HepG2 (cell line): Measurements from ENCODE around the gene MISP3. TPM values are rescaled to one million over a fixed set of nuclear protein-coding genes. Genes with fewer than 3 reads are reported as not detected.

Experiments
- AGO2 ChIP-seq: fragments of 200-400 bp; formaldehyde crosslinking; optimal IDR thresholded peaks from 2 replicates; pipeline ENCODE3; 2017; ENCODE audit warnings: mild to moderate bottlenecking, low read depth, low read length, moderate library complexity
- CBFB ChIP-seq: sonication (generic); formaldehyde crosslinking; IDR thresholded peaks from 2 replicates; pipeline ENCODE4 v1.4.0; 2020; ENCODE audit warnings: missing genetic modification reagents
- MED1 ChIP-seq: sonication (generic); formaldehyde crosslinking; IDR thresholded peaks from 2 replicates; pipeline ENCODE4 v1.4.0; 2020; ENCODE audit warnings: missing genetic modification reagents
- NR2F2 ChIP-seq: IDR thresholded peaks from 2 replicates; pipeline ENCODE4 v1.6.1; 2012; ENCODE audit warnings: low read depth, inconsistent platforms, borderline replicate concordance
- POLR2G ChIP-seq: fragments of 200-400 bp; formaldehyde crosslinking; IDR thresholded peaks from 2 replicates; pipeline ENCODE4 v1.6.1; 2018; ENCODE audit warnings: mild to moderate bottlenecking, low read depth, low read length, moderate library complexity
- THAP11 ChIP-seq: IDR thresholded peaks from 2 replicates; pipeline ENCODE4 v1.6.1; 2016; ENCODE audit warnings: missing biosample characterization, missing genetic modification reagents
- ZNF235 ChIP-seq: sonication (generic); formaldehyde crosslinking; IDR thresholded peaks from 2 replicates; pipeline ENCODE4 v1.8.1; 2023; ENCODE audit warnings: mild to moderate bottlenecking, missing genetic modification reagents, borderline replicate concordance
- ZNF589 ChIP-seq: sonication (generic); formaldehyde crosslinking; conservative IDR thresholded peaks from 2 replicates; pipeline ENCODE4 v1.8.0; 2022; ENCODE audit warnings: mild to moderate bottlenecking, moderate library complexity, missing genetic modification reagents
- ZNF749 ChIP-seq: sonication (generic); formaldehyde crosslinking; IDR thresholded peaks from 2 replicates; pipeline ENCODE4 v1.8.0; 2022; ENCODE audit warnings: mild to moderate bottlenecking, missing genetic modification reagents, moderate library complexity, borderline replicate concordance
- ZNF772 ChIP-seq: sonication (generic); formaldehyde crosslinking; IDR thresholded peaks from 2 replicates; pipeline ENCODE4 v1.5.0; 2020; ENCODE audit warnings: mild to moderate bottlenecking, missing genetic modification reagents
- ZSCAN22 ChIP-seq: sonication (generic); formaldehyde crosslinking; IDR thresholded peaks from 2 replicates; pipeline ENCODE4 v1.4.0; 2020; ENCODE audit warnings: mild to moderate bottlenecking, missing genetic modification reagents
- polyA plus RNA-seq, 8 experiments: library from polyadenylated mRNA; depleted of rRNA in 3 of 8; stranded (reverse) in 7 of 8; unstranded in 1 of 8; fragments of >200 nt; fragmentation: Illumina TruSeq in 4 of 8; extraction: Trizol in 4 of 8; gene quantifications; 2 replicates each; pipeline versions ENCODE4 v1.2.1 to v1.2.3, GENCODE V29; 2011 to 2016; ENCODE audit warnings: low read depth in 4 of 8, missing spikeins in 1 of 8, mixed read lengths in 1 of 8; ENCODE audit not compliant: insufficient read depth in 1 of 8
- total RNA-seq, 5 experiments: library from RNA; depleted of rRNA; stranded (reverse); fragments of >200 nt; fragmentation: Illumina TruSeq; extraction: Trizol; gene quantifications; 2 replicates each; pipeline ENCODE4 v1.2.3, GENCODE V29; 2016; ENCODE audit warnings: low read depth in 1 of 5
- TF ChIP-seq, protein P1 (sequence below): sonication (generic); formaldehyde crosslinking; IDR thresholded peaks from 2 replicates; pipeline ENCODE4 v1.5.0; 2020; ENCODE audit warnings: missing genetic modification reagents

MISP3 gene
- total and polyA plus RNA-seq, 2 of the 13 experiments (the other 11 are each of a cell fraction or from before 2014, with no cell fraction given), result 2.5 to 5.4 TPM

DNA sequence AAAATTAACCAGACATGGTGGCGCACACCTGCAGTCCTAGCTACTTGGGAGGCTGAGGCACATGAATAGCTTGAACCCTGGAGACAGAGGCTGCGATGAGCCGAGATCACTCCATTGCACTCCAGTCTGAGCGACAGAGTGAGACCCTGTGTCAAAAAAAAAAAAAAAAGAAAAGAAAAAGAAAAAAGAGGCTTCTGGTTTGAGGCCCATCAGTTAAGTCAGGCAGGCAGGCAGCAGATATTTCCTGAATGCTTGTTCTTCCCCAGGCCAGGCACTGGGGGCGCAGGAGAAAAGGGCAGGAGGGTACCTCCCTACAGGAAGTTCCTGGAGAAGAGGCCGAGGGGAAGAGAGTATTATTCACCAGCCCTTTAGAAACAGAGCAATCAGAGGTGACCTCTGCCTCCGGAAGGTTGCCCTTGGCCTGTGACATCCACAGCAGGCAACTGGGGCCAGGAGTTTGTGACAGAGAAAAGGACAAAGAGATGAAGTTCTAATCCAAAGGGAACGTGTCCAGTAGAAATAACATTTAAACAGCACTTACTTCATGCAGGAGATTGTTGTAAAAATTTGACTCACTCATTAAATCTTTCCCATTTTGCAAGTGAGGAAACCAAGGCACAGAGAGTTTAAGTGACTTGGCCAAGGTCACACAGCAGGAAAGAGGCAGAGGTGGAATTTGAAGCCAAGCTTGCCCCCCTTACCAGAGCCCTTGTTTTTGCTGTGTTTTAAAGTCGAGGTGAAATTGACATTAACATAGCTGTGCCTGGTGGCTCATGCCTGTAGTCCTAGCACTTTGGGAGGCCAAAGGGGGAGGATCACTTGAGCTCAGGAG is 49.0 kb upstream of the MISP3 start (continued):
- TF ChIP-seq ZNF749 (CRISPR knock-in tag), result 0 out of 2 replicates have a peak, but pooled peaks have one; percentile 24
- TF ChIP-seq MED1 (CRISPR knock-in tag), result peak; percentile 56; the same call in 1 of the 2 replicates
- no peak for TF ChIP-seq ZNF772 (CRISPR knock-in tag)
- no peak for TF ChIP-seq ZNF589 (CRISPR knock-in tag)
- no peak for TF ChIP-seq CBFB
- TF ChIP-seq, protein P1, sequence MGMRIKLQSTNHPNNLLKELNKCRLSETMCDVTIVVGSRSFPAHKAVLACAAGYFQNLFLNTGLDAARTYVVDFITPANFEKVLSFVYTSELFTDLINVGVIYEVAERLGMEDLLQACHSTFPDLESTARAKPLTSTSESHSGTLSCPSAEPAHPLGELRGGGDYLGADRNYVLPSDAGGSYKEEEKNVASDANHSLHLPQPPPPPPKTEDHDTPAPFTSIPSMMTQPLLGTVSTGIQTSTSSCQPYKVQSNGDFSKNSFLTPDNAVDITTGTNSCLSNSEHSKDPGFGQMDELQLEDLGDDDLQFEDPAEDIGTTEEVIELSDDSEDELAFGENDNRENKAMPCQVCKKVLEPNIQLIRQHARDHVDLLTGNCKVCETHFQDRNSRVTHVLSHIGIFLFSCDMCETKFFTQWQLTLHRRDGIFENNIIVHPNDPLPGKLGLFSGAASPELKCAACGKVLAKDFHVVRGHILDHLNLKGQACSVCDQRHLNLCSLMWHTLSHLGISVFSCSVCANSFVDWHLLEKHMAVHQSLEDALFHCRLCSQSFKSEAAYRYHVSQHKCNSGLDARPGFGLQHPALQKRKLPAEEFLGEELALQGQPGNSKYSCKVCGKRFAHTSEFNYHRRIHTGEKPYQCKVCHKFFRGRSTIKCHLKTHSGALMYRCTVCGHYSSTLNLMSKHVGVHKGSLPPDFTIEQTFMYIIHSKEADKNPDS (CRISPR knock-in tag), result no peak
- TF ChIP-seq NR2F2, result peak; percentile 86
- TF ChIP-seq ZSCAN22 (CRISPR knock-in tag), result no peak
- TF ChIP-seq ZNF235 (CRISPR knock-in tag), result no peak
- 0 out of 2 replicates have a peak, but pooled peaks have one; percentile 52 for TF ChIP-seq POLR2G
- no peak for TF ChIP-seq AGO2
- TF ChIP-seq THAP11 (CRISPR knock-in tag), result peak; percentile 78
